Stimulated activated CD4-positive, alpha-beta T cell treated with anti-CD3 and anti-CD28 coated beads, Interleukin-1b, Interleukin-23, amount 100 ng/mL, for 1 hour (primary cell): ENCODE results near the gene KCNT1.

Experiments used
- DNase-seq, 2 donors: peaks; one replicate each; pipeline ENCODE4 v3.0.0-alpha.2; 2020; ENCODE audit warnings: low read depth in 2 of 2

The KCNT1 gene

DNA sequence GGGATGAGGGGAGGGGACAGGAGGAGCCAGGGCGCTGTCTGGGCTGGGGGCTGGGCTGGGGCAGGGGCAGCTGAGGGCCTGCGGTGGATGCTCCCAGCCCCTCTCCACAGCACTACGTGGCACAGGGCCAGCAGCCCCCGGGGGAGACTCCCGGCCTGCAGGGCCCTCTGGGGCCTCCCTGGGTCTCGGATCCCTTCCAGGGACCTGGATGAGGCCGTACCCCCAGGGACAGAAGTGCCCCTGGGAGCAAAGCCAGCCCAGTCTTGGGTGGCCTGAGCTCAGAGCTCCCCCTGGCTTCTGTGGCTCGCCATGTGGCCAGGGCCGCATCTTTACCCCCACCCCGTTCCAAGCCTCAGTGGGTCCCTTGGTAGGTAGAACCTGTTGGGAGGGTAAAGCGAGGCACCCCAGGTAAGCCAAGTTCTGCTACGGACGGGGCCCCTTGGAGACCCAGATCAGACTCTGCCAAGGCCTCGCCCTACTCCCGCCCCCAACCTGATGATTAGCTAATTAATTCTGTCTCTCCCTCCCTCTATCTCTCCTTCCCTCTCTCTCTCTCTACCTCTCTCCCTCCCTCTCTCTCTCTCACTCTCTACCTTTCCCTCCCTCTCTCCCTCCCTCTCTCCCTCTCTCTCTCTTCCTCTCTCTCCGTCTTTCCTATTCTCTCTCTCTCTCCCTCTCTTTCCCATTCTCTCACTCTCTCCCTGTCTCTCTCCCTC, 24.3 kb downstream of the KCNT1 start:
- DNase-seq = no peak

DNA sequence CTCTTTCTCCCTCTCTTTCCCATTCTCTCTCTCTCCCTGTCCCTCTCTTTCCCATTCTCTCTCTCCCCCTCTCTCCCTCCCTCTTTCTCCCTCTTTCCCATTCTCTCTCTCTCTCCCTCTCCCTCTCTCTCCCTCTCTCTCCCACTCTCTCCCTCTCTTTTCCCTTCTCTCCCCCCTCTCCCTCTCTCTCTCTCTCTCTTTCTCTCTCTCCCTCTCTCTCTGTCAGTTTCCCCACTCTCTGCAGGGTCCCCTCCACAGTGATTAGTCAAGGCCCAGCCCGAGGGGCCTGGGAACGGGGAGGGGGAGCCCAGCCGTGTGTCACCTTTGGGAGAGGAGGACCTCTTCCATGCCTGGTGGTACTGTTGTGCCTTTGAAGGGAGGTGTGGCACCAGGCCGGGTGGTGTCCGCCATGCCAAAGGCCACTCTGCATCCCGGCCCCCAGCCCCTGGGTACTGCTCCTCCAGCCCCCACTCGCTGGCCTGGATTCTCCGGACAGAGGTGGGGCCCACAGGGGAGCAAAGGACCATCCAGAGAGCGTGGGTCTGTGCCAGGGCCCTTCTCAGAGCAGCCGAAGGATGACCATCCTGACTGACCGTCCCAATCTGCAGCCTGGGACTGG, 25.4 kb downstream of the KCNT1 start:
- DNase-seq = no peak

DNA sequence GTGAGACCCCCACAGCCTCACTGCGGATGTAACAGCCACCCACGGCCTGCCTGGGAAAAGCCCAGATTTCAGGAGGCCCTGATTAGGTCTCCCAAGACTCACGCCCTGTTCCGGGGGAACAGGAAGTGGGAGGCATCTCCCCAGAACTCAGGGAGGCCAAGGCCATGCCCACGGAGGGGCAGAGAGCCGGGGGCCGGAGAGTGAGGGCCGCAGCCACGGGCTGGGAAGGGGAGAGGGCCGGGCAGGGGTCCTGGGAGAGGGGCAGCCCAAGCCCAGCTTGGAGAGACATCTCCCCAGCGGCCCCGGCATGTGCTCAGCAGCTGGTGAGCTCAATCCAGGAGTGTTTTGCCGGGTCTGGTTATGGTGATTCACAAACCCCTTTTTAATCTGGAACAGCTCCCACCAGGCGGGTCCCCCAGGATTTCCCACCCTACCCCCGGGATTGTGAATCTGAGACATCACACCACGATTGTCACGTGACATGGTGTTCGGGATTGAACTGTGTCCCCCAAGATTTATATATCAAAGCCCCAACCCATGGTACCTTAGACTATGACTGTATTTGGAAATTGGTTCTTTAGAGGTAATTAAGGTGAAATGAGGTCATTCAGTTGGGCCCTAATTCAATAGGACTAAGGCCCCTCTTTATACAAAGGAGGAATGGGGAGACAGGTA, 26.6 kb downstream of the KCNT1 start:
- no peak for DNase-seq

- DNase-seq = no peak
Measured at GRCh38 chr9:135729480-135729879, 27.5 kb downstream of the KCNT1 start.

DNA sequence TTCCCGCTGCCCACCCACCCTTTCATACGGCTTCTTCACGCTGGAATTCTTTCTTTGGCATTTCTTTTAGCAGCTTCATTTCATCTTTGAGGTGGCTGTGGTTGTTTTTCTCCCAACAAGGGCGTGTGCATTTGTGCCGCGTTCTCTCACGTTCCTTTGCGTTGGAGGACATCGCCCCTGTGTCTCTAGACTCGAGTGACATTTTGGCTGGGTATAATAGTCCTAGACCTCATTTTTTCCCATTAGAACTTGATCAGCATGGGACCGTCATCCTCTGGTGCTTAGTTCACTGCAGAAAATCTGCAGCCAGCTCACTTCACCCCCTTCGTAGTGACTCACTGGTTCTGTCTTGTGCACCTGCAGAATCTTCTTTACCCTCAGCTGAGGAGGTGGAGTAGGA, 29.5 kb downstream of the KCNT1 start:
- DNase-seq = no peak

GRCh38 chr9:135732569-135733257, 30.7 kb downstream of the KCNT1 start:
- DNase-seq = no peak

DNA sequence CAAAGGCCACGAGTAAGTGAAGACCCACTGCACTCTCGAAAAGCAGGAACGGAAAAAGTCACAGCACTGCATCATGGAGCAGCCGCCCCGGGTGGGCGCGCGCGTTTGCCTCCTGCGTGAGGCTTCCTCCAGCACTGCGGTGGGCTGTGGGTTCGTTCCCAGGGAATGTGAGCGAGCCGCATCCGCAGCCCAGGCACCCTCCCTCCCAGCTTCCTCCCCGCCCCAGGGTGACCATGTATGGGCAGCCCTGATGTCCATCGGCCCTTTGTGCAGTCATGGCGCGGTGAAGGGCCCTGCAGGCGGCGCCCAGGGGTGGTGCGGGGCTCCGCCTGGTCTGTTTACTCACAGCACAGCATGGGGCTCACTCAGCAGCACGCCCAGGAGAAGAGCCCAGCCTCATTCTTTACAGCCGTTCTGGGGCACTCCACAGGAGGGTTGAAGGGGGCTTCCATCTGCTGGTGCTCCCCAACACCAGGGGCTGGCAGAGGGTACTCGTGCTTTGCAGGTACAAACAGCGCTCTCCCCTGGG, 32.7 kb downstream of the KCNT1 start:
- DNase-seq = no peak

GRCh38 chr9:135736272-135736978, 34.4 kb downstream of the KCNT1 start:
- no peak for DNase-seq

DNA sequence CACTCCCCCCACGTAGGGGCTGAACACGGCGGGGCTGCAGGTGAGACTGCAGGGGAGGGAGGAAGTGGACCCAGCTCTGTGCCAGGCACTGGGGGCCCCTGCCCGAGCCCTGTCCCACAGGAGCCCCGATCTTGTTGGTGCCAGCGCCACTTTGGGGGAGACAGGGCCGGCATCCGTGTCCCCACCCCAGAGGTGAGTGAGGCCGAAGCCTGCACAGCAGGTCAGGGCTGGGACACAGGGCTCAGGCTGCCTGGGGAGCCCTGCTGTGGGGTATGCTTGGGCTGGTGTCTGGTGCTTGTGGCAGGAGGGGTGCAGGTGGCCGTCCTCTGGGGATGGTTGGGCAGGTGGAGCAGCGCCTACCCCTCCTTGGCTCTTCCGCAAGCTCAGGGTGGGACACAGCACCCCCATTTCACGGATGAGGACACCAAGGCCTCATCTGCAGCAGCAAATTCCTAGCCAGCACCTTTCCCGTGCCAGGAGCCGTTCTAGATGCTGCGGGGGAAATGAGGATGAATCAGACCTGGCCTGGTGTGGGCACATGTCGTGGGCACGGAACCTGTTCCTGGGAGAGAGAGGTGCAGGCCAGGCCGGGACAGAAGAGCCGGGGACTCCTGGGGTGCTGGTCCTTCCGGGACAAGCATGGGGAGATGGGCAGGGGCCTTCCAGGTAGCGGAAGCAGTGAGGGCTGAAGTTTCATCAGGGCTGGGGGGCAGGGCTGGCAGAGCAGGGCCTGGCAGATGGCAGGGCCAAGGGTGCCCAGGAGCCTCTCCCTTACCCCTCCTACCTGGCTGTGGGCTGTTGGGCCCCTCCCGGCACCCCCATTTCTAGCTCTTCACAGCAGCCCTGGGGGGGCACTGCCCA, 35.2 kb downstream of the KCNT1 start:
- no peak for DNase-seq

GRCh38 chr9:135737840-135738521, 36.0 kb downstream of the KCNT1 start:
- no peak for DNase-seq

DNA sequence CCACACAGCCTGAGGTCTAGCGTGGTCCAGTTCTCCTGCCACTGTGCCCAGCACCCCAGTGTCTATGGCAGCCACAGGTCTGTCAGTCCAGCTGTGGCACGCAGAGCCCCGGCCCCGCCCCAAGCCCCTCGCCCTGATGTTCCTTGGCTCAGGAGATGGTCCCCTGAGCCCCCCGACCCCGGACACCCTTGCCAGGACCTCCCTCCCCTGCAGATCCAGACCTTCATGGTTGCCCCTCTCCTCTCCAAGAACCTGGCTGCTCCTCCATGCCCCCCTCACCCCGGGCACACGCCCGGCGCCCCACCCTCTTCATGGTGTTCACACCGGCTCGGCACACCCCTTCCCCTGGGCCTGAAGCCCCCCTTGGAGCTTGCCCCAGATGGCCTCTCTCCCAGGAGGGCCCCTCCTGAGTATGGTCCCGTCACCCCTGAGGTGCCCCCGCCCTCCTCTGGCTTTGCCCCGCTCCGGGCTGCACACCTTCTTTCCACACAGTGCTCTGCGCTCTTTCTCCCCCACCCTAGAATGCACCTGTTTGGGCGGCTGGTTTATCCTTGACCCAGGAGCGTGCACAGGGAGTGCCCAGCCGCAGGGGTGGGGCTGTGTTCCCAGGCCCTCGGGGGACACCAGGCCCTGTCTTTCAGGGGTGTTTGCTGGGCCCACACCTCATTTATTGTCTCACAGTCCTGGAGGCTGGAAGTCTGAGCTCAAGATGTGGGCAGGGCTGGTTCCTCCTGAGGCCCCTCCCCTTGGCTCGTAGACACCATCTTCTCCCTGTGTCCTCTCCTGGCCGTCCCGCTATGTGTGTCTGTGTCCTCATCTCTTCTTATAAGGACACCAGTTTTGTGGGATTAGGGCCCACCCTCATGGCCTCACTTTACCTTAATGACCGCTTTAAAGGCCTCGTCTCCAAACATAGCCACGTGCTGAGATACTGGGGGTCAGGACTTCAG, 37.6 kb downstream of the KCNT1 start:
- DNase-seq = no peak

DNA sequence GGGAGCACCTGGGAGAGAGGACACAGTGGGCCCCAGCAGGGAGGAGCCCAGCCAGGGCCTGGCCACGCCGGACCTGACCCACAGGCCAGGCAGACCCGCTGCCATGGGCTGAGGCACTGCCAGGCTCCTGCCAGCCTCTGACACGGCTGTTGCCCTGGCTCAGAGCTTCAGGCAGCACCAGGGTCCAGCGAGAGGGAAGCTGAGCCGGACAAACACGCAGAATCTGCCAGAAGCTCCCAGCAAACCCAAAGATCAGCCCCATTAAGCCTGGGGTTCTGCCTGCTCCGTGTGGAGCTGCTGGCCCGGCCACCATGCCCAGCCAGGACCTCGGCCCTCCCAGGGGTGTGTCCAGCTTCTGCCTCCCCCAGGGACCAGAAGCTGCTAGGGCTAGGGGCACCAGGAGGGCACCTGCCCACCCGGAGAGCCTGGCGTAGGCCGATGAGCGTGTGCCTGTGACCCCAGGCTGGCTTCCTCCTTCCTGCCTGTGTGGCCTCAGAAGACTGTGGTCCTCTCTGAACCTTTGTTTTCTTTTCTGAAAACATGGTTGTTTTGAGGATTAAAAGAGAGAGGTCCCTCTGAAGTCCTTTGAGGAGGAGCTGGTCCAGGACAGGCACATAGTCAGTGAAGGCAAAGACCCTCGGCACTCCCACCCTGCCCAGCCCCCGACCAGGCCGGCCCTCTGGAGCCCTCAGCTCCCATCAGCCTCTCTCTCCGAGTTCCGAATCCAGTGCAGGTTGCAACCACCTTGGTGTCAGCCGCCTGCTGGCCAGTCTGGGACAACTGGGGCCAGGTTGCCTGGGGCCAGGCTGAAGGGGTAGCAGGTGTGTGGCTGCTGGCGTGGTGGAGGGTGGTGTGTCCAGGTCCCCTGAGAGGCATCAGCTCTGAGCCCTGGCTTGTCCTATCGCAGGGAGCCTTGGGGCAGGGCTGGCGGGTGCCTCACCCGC, 39.6 kb downstream of the KCNT1 start:
- no peak for DNase-seq

- no peak for DNase-seq
Measured at GRCh38 chr9:135743021-135743420, 41.0 kb downstream of the KCNT1 start.

DNA sequence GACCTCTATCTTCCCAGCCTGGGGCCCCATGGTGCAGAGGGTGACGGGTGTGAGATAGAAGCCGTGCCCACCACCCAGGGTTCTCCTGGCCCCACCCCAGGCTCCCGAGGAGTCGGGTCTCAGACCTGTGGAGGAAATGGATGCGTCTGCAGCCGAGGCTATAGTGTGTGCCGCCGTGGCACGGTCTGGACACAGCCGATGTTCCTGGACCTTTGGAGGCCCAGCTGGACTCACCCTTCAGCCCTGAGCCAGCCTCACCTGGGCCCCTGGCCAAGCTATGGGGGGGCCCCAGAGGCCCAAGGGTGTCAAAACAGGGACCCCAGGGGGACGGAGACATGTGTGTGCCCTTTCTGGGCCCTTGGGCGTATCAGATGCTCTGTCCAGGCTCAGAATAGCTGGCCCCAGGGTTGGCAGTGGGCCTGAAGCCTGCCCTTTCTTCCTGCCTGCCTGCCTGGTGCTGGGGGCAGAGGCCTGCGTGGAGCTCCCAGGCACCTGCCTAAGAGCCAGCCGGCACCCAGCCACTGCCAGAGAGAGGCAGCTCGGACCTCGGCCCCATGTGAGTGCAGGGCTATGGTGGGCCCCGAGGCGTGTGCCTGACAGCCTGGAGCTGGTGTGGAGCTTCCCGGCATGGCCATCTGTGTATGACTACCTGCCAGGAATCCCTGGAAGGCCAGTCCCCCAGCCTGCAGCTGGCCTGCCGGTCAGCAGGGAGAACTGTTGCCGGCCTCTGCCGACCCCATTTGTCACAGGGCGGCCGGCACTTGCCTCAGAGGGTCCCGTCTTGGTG, 41.8 kb downstream of the KCNT1 start:
- DNase-seq = no peak

GRCh38 chr9:135744333-135745070, 42.5 kb downstream of the KCNT1 start:
- DNase-seq = no peak

DNA sequence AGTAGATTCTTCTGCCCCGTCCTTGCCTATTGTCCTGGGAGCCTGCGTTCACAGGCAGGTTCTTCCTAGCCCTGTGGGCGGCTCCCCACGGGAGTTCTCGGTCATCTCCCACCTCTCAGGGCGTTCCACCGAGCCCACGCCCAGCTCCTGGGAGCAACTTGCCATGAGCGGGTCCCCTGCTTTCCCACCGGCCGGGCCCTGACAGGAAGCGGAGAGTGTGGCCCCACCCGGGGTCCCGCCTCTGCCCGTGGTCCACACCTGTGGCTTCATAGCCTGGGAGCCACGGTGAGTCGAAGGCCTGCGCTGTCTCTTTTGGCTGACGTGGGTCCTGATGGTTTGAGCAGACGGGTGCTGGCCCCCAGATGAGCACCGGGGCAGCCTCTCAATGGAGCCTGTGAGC, 43.2 kb downstream of the KCNT1 start:
- no peak for DNase-seq
